Ishikawa (cell line): Measurements from ENCODE around the gene SSU72.

ENCODE experiments used
- CEBPB ChIP-seq: IDR thresholded peaks from 2 replicates; pipeline ENCODE4 v1.6.1; 2012
- CREB1 ChIP-seq: IDR thresholded peaks from 2 replicates; pipeline ENCODE4 v1.6.1; 2012; ENCODE audit warnings: low read depth
- EGR1 ChIP-seq: IDR thresholded peaks from 2 replicates; pipeline ENCODE4 v1.6.1; 2012
- EP300 ChIP-seq: IDR thresholded peaks from 2 replicates; pipeline ENCODE4 v1.6.1; 2012; ENCODE audit warnings: borderline replicate concordance
- MAX ChIP-seq: IDR thresholded peaks from 2 replicates; pipeline ENCODE4 v1.6.1; 2012
- NFIC ChIP-seq: IDR thresholded peaks from 2 replicates; pipeline ENCODE4 v1.6.1; 2012
- RAD21 ChIP-seq: IDR thresholded peaks from 2 replicates; pipeline ENCODE4 v1.6.1; 2012; ENCODE audit warnings: low read depth
- REST ChIP-seq: IDR thresholded peaks from 2 replicates; pipeline ENCODE4 v1.6.1; 2012; ENCODE audit warnings: low read depth, mild to moderate bottlenecking
- TAF1 ChIP-seq: IDR thresholded peaks from 2 replicates; pipeline ENCODE4 v1.6.1; 2012; ENCODE audit warnings: low read depth, mild to moderate bottlenecking
- TCF12 ChIP-seq: IDR thresholded peaks from 2 replicates; pipeline ENCODE4 v1.6.1; 2012; ENCODE audit warnings: low read depth
- TEAD4 ChIP-seq: IDR thresholded peaks from 2 replicates; pipeline ENCODE4 v1.6.1; 2012
- USF1 ChIP-seq: IDR thresholded peaks from 2 replicates; pipeline ENCODE4 v1.6.1; 2012
- YY1 ChIP-seq: IDR thresholded peaks from 2 replicates; pipeline ENCODE4 v1.6.1; 2012; ENCODE audit warnings: low read depth
- ZBTB7A ChIP-seq: IDR thresholded peaks from 2 replicates; pipeline ENCODE4 v1.6.1; 2012; ENCODE audit warnings: low read depth

GRCh38 chr1:1529321-1529720 lies 45.3 kb downstream of the SSU72 start:
- TF ChIP-seq MAX = no peak
- no peak for TF ChIP-seq TAF1
- no peak for TF ChIP-seq EP300
- TF ChIP-seq CREB1 = no peak
- TF ChIP-seq EGR1 = no peak
- no peak for TF ChIP-seq REST
- TF ChIP-seq USF1 = no peak
- TF ChIP-seq RAD21 = no peak
- TF ChIP-seq CEBPB = no peak
- no peak for TF ChIP-seq NFIC
- TF ChIP-seq TEAD4 = no peak
- no peak for TF ChIP-seq YY1
- no peak for TF ChIP-seq ZBTB7A
- no peak for TF ChIP-seq TCF12
